Measurements from ENCODE around the gene FDX1.

The FDX1 gene

DNA sequence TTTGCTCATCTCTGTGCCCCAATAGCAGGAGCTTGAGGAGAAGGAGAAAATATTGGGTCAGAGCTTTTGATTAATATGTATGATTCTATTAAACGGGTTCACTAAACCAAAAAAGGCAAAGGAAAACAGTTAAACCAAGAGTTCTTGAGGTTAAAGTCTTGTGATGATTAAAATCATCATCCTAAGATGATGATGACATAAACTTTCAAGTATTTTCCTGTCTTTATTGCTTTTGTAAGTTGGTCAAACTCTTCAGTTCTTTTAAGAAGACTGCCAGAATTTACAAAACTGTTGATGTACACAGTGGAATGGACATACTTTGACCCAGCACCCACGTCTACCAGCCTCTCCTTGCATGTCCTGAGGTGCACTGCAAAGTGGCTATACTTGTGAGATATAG, 41.0 kb downstream of the FDX1 start:
- DNase-seq: no peak

DNA sequence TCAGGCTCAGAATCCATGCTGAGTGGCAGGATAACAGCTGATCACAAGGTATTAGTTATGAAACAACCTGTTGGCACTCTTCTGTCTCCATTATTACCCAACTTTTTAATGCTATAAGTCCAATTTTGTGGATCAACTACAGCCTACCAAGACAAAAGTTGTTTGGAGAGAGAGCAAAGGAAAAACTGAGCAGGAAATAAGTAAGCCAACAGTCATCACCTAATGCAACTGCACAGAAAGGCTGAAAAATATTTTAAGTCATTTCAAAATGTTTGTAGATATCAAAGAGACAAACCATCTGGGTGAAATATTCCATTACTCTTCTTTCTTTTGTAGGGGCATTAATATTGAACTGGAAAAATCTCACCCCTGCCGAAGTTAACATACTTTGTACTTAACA, 41.6 kb downstream of the FDX1 start:
- DNase-seq: no peak

DNA sequence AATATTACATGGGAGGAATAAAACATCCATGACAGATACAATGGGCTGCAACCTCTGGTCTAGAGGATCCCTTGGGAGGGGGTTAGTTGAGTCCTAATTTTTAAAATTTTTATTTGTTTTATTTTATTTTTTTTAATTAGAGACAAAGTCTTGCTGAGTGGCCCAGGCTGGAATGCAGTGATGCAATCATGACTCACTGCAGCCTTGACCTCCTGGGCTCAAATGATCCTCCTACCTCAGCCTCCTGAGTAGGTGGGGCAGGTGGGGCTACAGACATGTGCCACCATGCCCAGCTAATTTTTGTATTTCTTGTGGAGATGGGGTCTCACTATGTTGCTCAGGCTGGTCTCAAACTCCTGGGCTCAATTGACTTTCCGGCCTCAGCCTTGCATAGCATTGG, 43.1 kb downstream of the FDX1 start:
- no peak for DNase-seq

DNA sequence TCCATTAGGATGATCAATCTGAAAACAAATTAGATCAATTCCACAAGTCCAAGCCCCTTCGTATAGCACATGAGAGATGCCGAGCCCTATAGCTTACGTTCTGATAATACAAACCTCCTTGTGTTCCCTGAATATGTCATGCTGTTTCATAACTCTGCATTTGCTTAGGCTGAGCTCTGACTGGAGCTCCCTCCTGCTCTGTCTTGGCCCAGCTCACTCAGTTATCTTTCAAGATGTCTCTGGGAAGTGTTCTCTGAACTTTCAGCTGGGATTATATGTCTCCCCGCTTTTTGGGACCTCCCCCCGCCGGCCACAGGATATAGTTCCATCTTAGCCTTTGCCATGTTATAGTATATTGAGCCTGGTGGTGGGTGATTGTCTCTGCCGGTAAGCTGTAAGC, 44.0 kb downstream of the FDX1 start:
- no peak for DNase-seq

DNA sequence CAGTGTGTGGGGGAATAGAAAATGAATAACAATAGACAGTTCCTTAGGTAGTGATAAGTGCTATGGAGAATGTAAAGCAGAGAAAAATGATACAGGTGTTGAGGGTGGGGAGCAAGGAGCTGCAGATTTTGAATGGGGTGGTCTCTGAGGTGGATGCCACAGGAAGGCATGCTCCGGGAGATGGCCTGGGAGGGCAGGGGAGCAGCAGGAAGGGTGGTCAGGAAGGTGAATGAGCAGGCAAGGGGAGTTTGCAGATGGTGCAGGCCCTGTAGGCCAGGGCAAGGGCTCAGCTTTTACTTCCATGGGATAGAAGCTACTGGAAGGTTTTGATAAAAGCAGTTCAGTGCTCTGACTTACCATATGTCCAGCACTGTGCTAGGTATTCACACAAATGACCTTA, 44.8 kb downstream of the FDX1 start:
- no peak for DNase-seq

DNA sequence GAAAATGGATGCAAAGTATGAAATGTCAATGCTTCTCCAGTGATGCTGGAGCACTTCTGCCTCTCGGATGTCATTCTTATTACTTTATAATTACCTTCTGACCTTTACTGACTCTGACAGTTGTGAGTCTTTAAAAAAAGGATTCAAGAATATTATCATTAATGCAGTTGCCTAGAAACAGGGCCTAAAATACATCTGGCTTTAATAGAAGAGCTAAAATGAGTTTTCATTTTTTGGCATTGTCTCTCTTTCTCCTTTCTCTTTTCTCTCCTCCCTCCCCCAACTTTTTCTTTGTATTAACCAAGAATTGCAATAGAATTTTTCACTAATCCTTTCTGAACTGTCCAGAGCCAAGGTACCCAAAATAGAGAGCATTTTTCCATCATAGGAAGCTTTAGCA, 45.9 kb downstream of the FDX1 start:
- DNase-seq: no peak

DNA sequence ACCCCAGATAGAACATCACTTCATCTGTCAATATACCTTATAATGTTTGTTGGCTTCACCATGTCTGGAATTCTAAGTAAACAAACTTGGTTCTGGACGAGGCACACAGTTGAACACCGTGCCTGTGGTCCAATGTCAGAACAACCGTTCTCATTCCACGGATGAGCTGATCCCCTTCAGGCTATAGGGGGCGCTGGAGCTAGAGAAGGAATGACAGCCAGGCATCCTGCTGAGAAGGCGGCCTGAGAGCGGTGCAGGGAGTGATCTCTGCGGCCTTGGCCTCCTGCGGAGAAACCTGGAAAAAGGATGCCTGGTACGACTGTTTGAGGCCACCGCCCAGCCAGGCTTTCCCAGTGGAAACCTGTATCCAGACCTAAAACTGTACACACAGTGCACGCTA, 48.7 kb downstream of the FDX1 start:
- no peak for DNase-seq

DNA sequence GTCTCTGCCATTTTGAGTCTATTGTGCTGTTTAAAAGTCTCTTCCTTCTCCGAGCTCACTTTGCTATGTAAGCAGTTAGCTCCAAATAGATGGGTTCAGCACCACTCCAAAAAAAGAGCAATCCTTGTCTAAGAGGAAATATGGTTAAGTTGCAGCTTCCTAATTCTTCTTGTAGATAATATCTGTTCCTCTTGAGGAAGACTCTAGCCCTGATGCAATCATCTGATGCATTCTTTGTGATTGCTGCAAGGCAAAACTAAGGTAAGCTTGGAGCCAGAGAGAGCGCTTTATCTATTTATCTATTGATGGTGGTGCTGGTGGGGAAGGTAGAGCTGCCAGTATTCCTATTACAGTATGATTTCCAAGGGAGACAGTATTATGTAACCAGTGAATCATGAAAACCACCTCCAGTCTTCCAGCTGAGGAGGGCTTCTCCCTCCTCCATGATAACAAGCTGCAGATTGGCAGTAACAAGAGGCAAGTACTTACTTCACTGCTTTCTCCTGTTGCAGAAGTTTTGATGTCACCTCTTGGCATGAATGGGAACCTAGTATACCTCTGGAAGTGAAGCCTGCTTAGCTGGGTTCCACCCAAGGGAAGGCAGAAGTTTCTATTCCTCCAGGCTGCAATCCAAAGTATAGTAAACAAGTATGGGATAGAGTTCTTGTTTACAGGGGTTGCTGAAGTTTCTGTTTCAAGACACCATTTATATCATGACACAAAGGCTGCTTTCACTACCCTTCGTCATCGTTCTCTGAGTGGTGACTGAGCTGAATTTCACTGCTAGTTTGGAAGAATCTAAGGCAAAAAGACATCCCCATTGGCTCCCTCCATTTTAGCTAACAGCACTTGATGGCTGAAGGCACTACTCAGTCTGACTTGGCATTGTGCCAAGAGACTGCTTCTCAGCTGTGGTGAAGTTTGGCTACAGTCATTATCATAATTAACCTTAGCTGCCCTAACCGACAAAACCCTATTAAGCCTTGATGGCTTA, 49.7 kb downstream of the FDX1 start:
- peak; percentile 91 for DNase-seq

DNA sequence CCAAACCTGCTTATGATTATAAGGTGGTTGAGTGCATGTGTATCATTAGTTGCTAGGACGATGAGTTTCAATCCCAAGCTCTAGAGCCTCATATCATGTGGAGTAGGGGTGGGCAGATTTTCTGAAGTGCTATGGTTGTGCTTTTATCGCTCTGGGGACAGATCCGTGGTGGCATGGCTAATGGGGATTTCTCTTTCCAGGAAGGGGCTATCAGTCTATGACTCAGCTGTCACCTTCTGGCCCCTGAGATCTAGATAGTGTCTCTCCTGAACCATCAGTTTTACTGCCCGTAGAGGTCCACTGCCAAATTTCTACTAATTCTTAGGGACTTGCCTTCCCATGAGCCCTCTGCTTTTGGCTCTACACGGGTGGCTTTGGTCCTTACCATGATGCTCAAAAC, 51.8 kb downstream of the FDX1 start:
- no peak for DNase-seq

DNA sequence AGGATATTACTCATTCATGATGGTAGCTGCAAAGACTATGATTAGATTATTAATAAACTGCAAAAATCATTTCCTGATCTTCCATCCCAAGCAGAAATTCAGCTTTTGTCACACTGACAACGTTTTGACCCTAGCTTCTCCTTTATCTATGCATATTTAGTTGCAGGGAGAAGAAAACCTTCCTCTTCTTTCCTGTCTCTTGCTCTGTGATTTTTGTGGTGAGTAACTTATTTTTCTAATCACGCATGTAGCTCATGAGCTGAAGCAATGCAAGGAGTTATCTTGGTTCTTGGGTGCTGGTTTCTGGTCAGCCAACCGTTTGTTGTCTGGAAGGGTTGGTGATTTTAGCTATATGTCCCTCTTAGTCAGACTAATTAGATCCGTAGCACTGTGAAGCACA, 56.4 kb downstream of the FDX1 start:
- no peak for DNase-seq

DNA sequence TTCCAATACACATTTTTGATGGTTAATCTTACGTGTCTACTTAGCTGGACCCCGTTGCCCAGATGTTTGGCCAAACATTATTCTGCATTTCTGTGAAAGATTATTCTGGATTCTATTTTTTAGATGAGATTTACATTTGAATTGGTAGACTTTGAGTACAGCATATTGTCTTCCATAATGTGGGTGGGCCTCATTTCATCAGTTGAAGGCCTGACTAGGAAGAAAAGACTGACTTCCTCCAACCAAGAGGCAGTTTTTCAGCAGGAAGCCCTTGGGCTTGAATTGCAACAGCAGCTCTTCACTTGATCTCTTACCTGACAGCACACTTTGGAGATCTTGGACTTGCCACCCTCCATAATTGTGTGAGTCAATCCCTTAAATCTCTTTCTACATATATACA, 58.7 kb downstream of the FDX1 start:
- DNase-seq: no peak

DNA sequence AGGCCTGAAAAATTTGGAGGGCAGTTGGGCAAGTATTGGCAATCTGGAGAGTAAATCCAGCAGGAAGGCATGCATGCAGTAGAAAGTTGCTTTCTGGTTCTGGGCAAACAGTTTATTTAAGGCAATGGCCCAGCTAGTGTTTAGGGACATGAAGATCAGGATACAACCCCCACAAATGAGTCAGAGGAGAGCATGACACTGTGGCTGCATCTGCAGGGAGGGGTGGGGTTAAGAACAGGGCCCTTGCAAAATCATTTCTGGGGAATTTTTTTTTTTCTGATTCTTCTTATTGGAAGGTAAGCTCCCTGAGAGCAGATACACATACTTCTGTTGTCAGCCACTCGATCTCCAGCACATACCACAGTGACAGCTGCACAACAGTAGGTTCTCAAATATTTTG, 61.1 kb downstream of the FDX1 start:
- DNase-seq: no peak

DNA sequence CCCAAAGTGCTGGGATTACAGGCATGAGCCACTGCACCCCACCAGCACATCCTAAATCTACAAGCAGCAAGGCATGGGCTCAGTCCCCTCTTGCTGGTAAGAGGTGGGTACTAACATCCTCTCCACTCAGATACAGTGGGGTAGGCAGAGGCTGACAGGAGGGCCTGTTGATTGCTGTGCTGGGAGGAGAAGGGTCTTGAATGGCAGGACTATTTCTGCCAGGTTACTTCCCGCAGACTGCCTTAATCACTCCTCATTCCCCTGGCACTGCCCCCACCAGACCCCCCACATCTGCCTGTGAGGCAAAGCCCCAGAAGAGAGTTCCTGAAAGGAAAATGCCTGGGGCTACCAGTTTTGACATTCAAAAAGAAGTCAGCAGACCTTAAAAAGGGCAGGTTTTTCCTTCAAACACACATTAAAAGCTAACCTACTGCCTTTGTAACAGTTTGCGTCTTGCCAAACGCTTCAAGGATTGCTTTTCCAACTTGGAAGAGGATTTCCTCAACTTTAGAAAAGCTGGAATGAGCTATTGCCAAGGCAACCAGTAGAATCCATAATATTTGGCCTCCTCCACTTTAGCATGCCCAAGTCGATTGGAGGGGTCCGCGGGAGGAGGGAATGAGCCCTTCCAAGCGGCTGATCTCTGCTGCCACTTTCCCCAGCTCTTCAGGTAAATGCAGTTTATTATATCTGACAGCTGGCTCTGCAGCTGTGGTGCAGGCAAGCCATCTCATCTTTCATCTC, 62.0 kb downstream of the FDX1 start:
- no peak for DNase-seq

DNA sequence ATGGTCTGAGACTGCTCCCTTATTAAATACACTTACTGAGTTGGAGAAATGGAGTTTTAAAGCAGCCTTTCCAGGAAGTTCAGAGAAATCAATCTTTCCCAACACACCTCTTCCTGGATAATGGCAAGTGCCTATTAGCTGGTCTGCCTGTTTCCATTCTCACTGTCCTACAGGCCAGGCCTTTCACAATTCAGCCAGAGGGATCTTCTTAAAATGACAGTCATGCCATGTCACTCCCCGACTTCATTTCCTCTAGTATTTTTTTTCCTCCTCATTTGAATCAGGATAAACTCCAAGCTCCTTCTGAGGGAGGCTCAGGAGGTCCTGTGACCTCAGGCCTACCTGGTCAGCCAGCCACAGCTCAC, 62.6 kb downstream of the FDX1 start:
- DNase-seq: no peak

DNA sequence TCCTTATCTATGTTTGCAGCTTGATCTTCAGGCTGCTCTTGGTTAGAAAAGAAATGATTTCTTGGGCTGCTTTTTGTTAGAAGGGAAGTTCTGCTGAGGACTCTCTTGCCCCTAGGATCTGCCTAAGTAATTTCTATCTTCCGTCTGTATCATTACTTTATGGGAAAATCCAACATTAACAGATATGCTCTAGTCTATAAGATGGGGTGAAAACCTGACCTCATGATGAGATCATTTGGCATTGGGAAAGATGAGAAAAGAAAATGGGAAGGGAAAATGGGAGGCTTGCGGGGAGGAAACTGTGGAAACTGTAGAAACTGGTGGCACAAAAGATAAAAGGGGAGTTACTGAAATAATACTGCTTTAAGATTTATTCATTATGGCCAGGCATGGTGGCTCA, 63.6 kb downstream of the FDX1 start:
- DNase-seq: no peak

DNA sequence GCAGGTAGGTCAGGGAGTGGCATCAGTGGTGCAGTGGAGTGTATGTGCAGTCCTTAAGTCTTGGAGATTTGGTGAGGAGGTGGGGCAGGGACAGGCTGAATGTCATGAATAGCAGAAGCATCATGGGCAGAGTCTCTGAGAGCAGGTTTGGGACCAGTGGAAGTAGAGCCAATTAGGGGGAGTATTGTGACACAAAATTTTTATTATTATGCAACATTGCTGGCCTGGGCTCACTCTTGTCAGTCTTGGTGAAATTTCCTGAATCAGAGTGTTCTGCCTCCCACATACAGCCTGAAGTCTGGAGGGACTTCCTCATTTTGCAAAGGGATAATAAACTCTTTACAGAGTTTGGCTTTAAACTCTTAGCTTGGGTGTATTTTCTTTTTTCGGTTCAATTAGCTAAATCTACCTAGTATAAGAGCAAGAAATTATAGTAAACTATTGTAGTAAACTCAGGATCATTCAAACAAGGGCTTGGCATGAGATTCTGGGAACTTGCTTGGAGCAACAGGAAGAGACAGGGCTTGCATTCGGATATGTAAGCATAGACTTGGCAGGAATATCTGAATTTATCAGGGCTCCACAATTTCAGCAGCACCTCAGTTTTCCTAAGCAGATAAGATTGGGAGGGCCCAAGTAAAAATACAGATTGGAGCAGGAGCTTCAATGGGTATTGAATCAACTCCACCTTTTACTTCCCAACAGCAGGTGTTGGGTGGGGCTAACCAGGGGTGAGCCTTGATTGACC, 67.7 kb downstream of the FDX1 start:
- DNase-seq: peak; percentile 99

DNA sequence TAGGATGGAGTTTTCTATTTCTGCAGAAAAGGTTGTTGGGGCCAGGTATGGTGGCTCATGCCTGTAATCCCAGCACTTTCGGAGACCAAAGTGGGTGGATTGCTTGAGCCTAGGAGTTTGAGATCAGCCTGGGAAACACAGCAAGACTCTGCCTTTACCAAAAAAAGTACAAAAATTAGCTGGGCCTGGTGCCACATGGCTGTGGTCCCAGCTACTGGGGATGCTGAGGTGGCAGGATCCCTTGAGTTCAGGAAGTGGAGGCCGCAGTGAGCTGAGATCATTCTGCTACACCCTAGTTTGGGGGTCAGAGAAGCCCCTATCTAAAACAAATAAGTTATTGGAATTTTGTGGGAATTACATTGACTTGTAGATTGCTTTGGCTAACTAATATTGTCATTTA, 71.7 kb downstream of the FDX1 start:
- no peak for DNase-seq

DNA sequence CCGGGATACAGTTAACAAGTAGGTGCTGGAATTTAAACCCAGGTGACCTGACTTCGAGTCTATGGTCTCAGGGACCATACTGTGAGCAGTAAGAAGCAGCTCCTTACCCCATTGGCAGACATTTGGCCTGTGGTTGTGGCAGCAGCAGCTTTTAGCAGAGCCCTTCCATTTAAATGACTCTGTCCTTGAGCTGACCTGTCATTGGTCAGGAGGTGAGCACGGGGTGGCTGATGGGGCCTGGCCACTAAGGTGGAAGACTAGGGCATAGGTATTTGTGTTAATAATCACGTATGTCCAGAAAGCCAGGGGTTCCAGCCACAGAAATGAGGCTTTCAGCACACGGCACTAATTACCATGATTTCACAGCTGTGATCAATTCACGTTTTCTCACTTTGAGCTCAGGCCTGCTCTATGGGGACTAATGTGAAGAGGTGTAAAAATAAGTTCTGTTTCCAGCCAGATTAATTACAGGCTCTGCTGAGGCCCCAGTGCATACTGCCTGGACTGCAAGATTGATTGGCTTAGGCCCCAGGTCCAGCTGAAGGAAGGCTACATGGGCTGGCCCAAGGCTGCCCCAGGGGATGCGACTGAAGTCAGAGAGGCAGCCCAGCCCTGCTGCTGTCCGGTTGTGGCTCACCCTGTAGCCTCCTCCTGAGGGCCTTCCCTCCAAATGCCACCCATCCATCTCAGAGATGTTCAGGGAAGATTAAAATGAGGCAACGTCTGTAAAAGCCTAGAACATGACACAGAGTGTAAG, 76.0 kb downstream of the FDX1 start:
- no peak for DNase-seq

DNA sequence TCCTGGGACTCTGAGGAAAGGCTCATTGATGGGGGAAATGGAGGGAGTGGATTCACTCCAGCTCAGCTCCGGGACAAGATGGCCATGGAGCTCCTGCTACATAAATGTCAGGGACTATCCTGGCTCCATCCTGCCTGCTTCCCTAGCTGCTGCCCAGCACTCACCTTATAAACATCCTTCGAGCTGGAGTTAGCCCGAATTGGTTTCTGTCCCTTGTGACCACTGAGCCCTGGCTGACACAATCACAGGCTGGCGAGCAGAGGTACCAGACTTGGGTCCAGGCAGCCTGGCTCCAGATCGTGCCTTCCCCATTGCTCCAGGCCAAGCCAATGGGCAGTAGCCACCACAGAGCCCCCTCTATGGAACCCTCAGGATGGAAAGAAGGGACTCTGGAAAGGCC, 77.6 kb downstream of the FDX1 start:
- DNase-seq: no peak

DNA sequence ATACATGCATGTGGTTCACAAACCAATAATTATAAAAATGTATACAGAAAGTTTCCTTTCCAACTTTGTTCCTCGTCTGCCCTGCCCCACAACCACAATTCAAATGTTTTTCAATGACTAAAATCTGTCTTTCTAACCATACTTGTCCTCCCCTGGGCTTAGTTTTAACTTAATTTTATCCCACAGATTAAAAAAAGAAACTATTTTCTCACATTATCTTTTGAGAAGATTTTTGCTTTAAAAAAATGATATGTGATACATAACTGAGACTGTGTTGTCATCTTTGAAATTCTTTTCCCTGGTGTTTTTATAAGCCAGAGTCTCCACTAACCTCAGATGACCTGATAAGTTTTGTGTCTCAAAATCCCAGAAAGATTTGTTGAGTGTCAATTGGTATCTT, 79.0 kb downstream of the FDX1 start:
- DNase-seq: no peak

DNA sequence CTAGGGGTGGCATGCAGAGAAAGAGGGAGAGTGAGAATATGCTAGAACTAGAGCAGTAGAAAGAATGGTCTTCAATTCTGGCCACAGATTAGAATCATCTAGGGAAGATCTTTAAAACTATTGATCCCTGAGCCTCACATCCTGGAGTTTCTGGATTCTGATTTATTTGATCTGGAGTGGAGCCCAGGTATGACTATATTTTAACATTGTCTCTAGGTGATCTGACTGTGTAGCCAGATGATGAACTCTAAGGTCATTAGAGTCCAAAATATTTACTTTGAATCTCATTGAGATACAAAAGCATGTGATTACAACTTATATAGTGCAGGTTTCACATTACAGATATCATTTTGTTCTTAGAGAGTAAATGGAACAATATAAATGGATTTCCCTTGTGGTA, 79.7 kb downstream of the FDX1 start:
- no peak for DNase-seq

DNA sequence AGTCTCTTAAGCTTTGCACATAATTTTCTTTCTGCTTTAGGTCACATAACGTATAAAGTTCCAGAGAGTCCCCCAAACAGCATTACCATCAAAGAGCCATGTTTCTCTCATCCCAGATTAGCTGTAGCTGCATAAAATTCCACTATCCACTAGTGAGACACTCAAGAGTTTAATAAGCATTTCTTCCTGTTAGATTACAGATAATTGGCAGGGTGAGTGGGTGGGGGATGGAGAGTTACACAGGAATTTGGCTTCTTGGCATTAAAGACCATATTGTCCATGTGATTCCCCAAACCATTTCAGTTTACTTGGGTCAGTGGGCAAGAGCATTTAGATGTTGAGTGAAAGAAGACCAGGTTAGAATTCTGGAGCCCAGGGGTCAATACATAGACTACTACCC, 82.3 kb downstream of the FDX1 start:
- no peak for DNase-seq

DNA sequence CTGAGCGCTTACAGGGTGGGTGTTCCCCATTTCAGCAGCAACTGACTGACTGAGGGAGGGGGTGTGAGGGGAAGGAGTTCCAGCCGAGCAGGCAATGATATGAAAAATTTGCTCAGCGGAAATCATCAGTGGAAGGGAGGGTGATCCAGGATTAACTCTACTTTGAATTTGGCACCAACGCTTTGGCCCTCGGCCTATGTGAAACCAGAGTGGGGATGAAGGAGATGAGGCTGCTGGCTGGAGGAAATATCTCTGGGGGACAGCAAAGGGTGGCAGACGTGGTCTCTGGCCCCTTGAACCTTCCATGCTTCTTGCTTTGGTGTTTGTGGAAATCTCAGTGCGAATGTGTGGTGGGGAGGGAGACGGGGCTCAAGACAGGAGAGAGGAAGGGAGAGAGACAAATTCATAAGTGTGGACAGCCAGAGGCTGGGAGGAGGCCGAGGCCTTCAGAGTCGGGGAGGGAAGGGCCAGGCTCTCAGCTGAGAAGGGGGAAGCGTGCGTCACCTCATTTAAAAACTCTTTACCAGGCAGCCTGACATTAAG, 83.6 kb downstream of the FDX1 start:
- no peak for DNase-seq
